HG03135 (cell line): ENCODE measurements around the gene TXLNG.
"Not testable (repeated sequence)": the region's sequence is repeated elsewhere in the genome, so short reads cannot be mapped to it uniquely, and the experiment has no call there.

Experiments
- ATAC-seq: cut with Tn5 transposase; IDR thresholded peaks from one replicate; pipeline ENCODE4 v1.9.1; 2021; ENCODE audit warnings: mild to moderate bottlenecking, moderate library complexity; ENCODE audit not compliant: unreplicated experiment

TXLNG gene

GRCh38 chrX:16784440-16784839, 1.8 kb upstream of the TXLNG start:
- ATAC-seq = not testable (repeated sequence)

- ATAC-seq = no peak
These were observed 773 bp upstream of the TXLNG start for GRCh38 chrX:16785247-16786138.

DNA sequence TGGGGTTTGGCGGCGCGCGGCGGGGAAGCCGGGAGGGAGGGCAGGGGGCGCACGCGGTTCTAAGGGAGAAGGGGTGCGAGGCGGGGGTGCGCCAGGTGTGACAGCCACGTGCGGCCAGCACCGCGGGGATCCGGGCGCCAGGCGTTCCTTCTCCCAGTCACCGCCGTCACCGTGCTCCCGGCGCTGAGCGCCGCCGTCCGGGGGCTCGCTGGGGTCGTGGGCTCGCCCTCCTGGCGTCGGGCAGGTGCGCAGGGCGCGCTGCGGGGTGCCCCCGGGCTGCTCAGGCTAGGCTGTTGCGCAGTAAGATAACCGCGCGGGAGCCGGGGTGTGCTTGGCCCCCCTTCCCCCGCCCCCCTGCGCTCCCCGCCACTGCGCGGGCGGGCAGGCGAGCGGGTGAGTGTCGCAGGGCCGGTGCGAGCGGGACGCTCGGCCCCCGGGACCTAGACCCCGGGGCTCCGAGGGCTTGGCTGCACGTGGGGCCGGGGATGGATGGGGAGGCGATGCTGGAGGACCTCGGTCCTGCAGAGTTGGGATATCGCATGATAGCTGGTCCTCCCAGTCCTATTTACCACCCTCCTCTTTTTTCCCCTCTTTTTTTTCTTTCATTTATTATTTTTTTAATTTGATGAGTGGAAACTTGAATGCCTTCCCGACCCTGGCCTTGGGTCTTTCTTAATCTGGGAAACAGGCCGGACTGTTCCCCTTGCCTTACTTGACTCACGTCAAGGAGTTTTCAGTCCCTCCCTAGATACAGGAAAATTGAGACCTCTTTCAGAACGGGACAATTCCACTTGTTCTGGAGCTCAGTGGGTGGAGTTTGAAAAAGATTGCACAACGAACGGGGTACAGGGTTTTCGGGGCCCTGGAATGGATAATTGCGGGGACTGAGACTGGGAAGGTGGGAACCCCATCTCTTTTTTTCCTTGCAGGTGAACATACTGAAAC, 797 bp downstream of the TXLNG start:
- ATAC-seq = peak; percentile 29

GRCh38 chrX:16788477-16788876, 2.2 kb downstream of the TXLNG start:
- no peak for ATAC-seq

DNA sequence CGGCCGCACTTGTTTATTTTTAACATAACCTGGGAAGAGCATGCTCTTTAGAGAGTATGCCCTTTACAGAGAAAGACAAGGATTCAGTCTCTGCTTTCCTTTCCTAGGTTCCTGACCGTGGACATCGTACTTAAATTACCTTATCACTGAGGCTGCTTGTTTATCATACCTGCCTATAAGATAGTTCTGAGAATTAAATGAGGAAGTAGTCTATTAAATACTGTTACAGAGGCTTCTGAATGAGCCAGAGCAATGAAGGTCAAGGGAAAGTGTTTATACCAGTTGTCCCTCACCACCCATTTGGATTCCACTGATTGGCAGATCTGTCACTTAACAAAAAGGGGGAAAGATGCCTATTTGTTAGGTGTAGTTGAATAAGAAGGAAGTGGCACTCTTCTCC, 10.0 kb downstream of the TXLNG start:
- ATAC-seq = no peak

DNA sequence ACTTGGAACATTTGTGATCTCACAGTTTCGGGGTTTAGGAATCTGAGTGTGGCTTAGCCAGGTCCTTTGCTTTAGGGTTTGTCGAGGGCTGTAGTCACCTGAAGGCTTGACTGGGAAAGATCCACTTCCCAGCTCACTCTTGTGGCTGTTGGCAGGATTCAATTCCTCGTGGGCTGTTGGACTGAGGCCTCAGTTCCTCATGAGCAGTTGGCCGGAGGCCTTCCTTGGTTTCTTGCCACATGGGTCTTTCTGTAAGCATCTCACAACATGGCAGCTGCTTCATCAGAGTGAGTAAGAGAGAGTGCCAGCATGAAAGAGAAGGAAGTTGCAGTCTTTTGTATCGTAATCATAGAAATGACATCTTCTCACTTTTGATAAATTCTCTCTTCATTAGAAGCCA, 11.1 kb downstream of the TXLNG start:
- no peak for ATAC-seq

DNA sequence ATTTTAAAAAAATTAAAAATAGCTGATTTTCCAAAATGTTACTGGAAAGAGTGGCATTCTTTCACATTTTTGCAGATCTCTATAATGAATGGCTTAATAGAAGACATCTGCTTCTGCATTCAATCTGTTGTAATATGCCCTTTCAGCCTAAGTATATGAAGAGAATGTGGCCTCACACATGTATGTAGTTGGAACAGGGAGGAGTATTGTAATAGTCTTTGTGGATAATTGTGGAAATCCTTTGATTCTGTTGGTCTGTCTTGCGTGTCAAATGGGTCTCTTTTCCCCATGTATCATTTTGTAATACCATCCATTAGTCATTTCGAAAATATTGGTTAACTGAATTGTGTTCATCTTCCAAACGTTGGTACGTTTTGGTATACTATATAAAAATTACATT, 11.6 kb downstream of the TXLNG start:
- ATAC-seq = no peak

GRCh38 chrX:16804923-16805464, 18.7 kb downstream of the TXLNG start:
- ATAC-seq = no peak

DNA sequence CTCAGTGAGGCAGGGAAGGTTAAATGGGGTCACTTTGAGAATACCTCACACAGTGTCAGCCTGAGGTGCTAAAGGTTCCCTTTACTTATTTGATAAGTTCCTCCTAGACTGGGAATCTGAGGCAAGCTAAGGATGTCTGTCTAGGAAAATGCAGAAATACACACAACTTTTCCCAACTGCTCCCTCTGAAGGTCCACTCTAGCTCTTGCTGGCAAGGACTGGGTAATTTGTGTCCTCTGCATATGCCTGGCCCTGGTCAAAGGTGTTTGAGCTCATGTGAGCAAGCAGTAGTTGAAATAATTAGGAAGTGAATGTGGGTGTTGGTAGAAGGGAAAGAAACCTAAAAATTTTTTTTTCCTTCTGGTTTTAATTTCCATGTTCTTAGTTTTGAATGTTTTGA, 21.3 kb downstream of the TXLNG start:
- ATAC-seq = no peak

DNA sequence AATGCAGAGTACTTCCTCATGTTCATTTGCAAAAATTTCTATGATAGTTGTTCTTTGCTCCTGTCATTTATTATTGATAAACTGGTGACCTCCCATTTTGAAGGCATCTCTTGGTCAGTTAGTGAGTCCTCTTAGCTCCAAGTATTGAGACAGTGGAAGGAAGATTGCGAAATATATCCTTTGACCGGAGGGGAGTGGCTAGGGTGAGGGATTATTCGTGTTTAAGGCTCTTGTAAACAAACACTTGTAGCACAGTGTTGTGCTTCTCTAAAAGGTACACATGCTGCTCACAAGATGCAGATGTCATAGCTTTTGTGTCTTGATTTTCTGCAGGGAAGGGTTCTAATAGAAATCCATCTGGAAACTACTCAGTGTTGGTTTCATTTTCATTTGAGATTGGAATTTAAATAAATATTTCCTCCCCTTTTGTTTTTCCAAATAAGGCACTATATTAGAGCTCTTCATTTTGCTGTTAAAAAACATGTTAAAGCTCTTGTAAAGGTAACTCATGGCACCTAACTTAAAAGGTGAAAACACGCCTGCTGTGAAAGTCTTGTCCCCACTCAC, 21.8 kb downstream of the TXLNG start:
- no peak for ATAC-seq

DNA sequence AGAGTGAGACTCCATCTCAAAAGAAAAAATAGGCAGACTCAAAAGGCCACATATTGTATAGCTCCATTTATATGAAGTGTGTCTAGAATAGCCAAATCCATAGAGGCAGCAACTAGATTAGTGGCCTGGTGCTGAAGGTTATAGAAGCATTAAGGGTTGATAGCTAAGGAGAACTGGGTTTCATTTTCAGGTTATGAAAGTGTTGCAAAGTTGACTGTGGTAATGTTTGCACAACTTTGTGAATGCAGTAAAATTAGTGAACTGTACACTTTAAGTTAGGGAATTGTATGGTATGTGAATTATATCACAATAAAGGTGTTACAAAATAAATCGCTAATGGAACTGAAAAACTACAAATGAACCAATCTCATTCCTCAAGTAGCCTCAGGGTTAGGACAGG, 28.3 kb downstream of the TXLNG start:
- ATAC-seq = no peak

DNA sequence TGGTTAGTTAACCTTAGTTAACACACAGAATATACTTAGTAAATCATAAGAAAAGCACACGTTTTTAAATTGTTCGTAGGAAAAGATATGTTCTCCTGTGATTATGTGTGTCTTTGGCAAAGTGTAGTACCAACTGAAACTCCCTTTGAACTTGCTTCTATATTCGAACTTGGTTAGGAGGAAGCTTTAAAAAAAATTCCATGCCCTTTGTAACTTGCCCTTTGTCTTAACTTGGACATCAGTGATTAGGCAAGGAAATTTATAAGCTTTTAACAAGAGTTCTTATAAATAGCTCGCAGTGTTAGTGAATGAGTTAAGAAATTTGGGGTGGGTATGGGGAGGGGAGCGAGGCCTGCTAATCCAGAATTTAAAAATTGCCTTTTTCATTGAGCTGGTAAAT, 33.4 kb downstream of the TXLNG start:
- ATAC-seq = no peak

DNA sequence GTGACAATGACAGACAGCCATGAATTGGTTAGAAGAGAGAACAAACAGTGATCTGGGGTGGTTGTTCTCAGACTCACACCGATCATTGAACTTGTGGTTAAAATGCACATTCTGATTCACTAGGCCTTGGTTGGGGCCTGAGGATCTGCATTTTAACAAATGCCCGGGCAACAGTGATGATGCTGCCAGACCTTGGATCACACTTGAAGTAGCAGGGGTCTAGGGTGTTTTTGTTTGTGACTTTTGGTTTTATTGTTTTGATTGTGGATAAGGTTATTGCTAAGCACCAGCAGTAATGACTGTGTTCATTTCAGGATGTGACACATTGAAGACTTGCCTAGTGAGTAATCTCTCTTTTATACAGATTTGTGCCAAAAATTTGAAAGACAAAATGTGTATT, 36.5 kb downstream of the TXLNG start:
- no peak for ATAC-seq

- no peak for ATAC-seq
These were observed 39.2 kb downstream of the TXLNG start for GRCh38 chrX:16825264-16826035.

GRCh38 chrX:16826207-16826606, 39.9 kb downstream of the TXLNG start:
- ATAC-seq = no peak

- ATAC-seq = no peak
These were observed 41.0 kb downstream of the TXLNG start for GRCh38 chrX:16827225-16827624.

DNA sequence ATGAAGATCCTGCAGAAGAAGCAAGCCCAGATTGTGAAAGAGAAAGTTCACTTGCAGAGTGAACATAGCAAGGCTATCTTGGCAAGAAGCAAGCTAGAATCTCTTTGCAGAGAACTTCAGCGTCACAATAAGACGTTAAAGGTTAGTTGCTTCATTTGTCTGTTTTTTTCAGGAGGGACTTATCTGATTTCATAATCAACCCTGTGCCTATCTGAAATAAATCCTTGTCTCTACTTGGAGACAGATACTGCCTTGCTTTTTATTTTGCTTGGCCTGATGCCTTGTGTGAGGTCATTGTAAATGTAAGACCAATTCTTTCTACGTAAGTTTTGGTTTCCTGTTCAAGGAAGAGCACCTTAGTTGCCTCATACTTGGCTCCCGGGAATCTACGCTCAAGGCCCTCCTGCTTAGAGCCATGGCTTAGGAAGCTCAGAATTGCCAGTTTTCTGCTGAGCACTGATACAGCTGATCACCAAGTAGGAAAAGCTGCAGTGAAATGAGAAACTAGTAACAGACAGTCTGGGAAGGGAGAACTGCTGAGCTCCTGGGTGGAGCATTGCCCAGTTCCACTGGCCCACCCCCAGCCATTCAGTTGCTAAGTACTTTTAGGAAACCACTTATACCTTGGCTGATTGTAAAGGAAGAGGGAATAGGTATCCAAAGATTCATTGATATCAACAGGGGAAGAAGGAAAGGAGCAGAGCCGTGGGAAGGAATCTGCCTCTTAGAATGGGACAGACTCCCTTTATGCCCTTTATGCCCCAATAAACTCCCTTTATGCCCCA, 42.0 kb downstream of the TXLNG start:
- ATAC-seq = no peak

DNA sequence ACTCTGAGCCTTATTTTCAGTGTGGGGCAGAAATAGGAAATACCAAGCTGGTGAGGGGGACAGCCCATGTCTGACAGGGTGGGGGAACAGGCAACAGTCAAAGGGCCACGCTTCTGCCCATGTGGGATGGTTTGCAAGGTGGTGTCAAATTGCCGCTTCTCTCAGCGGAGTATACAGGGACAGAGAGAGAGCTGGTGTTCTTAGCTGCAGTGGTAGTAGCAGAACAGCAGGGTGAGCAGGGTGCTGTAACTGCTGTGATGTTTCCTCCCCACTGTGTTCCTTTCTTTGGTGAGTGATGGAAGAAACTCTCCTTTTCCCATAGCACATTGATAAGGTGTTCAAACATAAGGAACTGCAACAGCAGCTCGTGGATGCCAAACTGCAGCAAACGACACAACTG, 46.0 kb downstream of the TXLNG start:
- no peak for ATAC-seq

GRCh38 chrX:16834806-16835205, 48.5 kb downstream of the TXLNG start:
- no peak for ATAC-seq

GRCh38 chrX:16836371-16836770, 50.1 kb downstream of the TXLNG start:
- ATAC-seq = no peak
